Measurements from ENCODE around the gene KSR1.
A peak's percentile ranks its signal among the peaks of the same experiment; 100 is the strongest.
"Not testable (repeated sequence)": the region's sequence is repeated elsewhere in the genome, so short reads cannot be mapped to it uniquely, and the experiment has no call there.

KSR1 gene

GRCh38 chr17:27455236-27455913, 873 bp upstream of the KSR1 start:
- no peak for DNase-seq

GRCh38 chr17:27456681-27457359, 572 bp downstream of the KSR1 start:
- no peak for DNase-seq

- DNase-seq = no peak
Observed at GRCh38 chr17:27457360-27457715, 1.1 kb downstream of the KSR1 start.

GRCh38 chr17:27457731-27458523, 1.7 kb downstream of the KSR1 start:
- no peak for DNase-seq

GRCh38 chr17:27458524-27458908, 2.3 kb downstream of the KSR1 start:
- no peak for DNase-seq

GRCh38 chr17:27459433-27459832, 3.2 kb downstream of the KSR1 start:
- no peak for DNase-seq

GRCh38 chr17:27460196-27460725, 4.0 kb downstream of the KSR1 start:
- no peak for DNase-seq

- DNase-seq = no peak
Observed at GRCh38 chr17:27461192-27461859, 5.1 kb downstream of the KSR1 start.

GRCh38 chr17:27462149-27462548, 5.9 kb downstream of the KSR1 start:
- no peak for DNase-seq

- DNase-seq = no peak
Observed at GRCh38 chr17:27462714-27463113, 6.5 kb downstream of the KSR1 start.

- DNase-seq = no peak
Observed at GRCh38 chr17:27463235-27463677, 7.0 kb downstream of the KSR1 start.

- DNase-seq = not testable (repeated sequence)
Observed at GRCh38 chr17:27464019-27464418, 7.8 kb downstream of the KSR1 start.

GRCh38 chr17:27464431-27464830, 8.2 kb downstream of the KSR1 start:
- DNase-seq = no peak

- not testable (repeated sequence) for DNase-seq
Observed at GRCh38 chr17:27465875-27466274, 9.6 kb downstream of the KSR1 start.

- no peak for DNase-seq
Observed at GRCh38 chr17:27466376-27466742, 10.1 kb downstream of the KSR1 start.

- DNase-seq = no peak
Observed at GRCh38 chr17:27466743-27467375, 10.6 kb downstream of the KSR1 start.

GRCh38 chr17:27469256-27469655, 13.0 kb downstream of the KSR1 start:
- no peak for DNase-seq

GRCh38 chr17:27471321-27472269, 15.3 kb downstream of the KSR1 start:
- DNase-seq = peak; percentile 99

- DNase-seq = no peak
Observed at GRCh38 chr17:27473190-27473747, 17.0 kb downstream of the KSR1 start.

- no peak for DNase-seq
Observed at GRCh38 chr17:27473748-27474609, 17.7 kb downstream of the KSR1 start.

Measured in NCI-H226 (cell line).